Activated CD4-positive, CD25-positive, alpha-beta regulatory T cell (primary cell): Measurements from ENCODE around the gene KIF4B.

Experiments
- DNase-seq, 4 experiments: peaks; one replicate each; lab custom pipeline; 2025; lab: John Stamatoyannopoulos, UW

The KIF4B gene

DNA sequence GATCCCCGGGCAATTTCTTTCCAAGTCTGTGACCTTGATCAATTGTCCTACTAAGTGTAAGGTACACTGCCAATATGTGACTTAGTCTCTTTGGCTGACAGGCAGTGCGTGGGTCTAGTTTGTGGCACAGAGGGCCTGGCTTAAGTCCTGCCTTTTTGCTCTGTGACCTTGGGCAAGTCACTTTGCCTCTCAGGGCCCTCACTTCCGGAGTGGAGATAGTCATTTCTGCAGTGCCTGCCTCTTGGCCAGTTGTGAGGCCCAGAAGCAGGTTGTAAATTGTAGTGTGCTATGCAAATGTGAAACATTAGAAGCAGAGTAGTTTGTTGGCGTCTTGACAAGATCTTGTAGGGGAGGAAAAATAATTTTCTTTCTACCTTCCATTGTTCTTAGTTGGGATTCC lies 39.0 kb downstream of the KIF4B start:
- DNase-seq: no peak

DNA sequence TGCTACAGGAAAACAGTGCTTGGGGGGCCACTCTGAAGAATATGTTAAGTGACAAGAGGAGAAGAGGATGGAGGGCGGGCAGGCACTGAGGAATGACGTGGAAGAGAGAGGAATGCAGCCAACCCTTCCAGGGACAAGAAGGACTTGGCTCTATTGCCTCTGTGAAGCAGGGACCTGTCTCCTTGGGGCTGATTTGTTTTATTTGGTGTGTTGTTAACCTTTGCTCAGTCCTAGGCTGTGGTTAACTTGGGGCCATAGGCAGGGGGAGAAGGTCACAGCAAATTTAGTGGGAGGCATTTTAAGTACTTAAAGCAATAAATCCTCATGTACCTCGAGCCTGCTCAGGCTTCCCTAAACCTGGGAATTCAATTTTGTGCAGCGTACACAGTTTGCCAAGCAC lies 39.9 kb downstream of the KIF4B start:
- no peak for DNase-seq

GRCh38 chr5:155056644-155057269 lies 43.2 kb downstream of the KIF4B start:
- no peak for DNase-seq

GRCh38 chr5:155057626-155058025 lies 44.1 kb downstream of the KIF4B start:
- no peak for DNase-seq

DNA sequence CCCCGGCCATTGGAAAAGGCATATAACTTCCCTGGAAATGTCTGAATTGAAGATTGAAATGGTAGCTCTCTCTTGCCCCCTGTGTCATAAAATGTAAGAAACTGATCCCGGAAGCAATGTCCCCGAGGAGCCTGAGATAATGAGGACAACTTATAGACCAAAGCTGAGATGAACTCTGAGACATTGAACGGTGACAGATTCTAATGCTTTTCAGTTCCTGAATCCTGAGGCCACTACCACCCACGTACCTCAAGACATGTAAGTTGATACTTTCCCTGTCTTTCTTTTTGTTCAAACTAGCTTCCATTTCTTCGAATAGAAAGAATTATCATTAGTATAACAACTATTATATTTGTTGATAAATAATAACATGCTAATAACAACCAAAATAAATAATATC lies 51.0 kb downstream of the KIF4B start:
- DNase-seq: no peak

- no peak for DNase-seq
These were observed 53.5 kb downstream of the KIF4B start for GRCh38 chr5:155066886-155067595.
